ENCODE results near the gene KLHL33. TPM values are rescaled to one million over a fixed set of nuclear protein-coding genes. Genes with fewer than 3 reads are reported as not detected.
"Not testable (repeated sequence)": the region's sequence is repeated elsewhere in the genome, so short reads cannot be mapped to it uniquely, and the experiment has no call there.

The KLHL33 gene
- total RNA-seq, 1 donor from 2014 or later = 0.17 TPM

GRCh38 chr14:20458031-20458789, 22.2 kb upstream of the KLHL33 start:
- no peak overlapping the region for H3K4me3 ChIP-seq (ENCODE audit: low read depth, low read length)
- DNase-seq (ENCODE audit: low read depth) = no peak
- TF ChIP-seq, protein P1, sequence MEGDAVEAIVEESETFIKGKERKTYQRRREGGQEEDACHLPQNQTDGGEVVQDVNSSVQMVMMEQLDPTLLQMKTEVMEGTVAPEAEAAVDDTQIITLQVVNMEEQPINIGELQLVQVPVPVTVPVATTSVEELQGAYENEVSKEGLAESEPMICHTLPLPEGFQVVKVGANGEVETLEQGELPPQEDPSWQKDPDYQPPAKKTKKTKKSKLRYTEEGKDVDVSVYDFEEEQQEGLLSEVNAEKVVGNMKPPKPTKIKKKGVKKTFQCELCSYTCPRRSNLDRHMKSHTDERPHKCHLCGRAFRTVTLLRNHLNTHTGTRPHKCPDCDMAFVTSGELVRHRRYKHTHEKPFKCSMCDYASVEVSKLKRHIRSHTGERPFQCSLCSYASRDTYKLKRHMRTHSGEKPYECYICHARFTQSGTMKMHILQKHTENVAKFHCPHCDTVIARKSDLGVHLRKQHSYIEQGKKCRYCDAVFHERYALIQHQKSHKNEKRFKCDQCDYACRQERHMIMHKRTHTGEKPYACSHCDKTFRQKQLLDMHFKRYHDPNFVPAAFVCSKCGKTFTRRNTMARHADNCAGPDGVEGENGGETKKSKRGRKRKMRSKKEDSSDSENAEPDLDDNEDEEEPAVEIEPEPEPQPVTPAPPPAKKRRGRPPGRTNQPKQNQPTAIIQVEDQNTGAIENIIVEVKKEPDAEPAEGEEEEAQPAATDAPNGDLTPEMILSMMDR (conservative IDR thresholded peaks at IDR 0.05; ENCODE audit: low read depth, low read length) = no peak

- TF ChIP-seq, protein P1 (conservative IDR thresholded peaks at IDR 0.05; ENCODE audit: low read depth, low read length) = no peak
- no peak overlapping the region for H3K4me3 ChIP-seq (ENCODE audit: low read depth, low read length)
- no peak for DNase-seq (ENCODE audit: low read depth)
These were observed 21.0 kb upstream of the KLHL33 start for GRCh38 chr14:20456971-20457370.

GRCh38 chr14:20455355-20456300, 19.7 kb upstream of the KLHL33 start:
- TF ChIP-seq, protein P1 (conservative IDR thresholded peaks at IDR 0.05; ENCODE audit: low read depth, low read length) = no peak
- H3K4me3 ChIP-seq (ENCODE audit: low read depth, low read length) = peak overlapping the region; percentile 78
- peak; percentile 65 for DNase-seq (ENCODE audit: low read depth)

GRCh38 chr14:20454516-20455354, 18.8 kb upstream of the KLHL33 start, which contains the start of the genes APEX1 and OSGEP:
APEX1 (plus strand) TSS chr14:20455226; CDS start chr14:20455646, 420 bp downstream.
OSGEP (minus strand) TSS chr14:20454812; CDS start chr14:20454683, 129 bp downstream.
- H3K4me3 ChIP-seq (ENCODE audit: low read depth, low read length) = peak within 1 kb of the TSS; percentile 78
- DNase-seq (ENCODE audit: low read depth) = peak; percentile 92
- TF ChIP-seq, protein P1 (conservative IDR thresholded peaks at IDR 0.05; ENCODE audit: low read depth, low read length) = no peak

DNA sequence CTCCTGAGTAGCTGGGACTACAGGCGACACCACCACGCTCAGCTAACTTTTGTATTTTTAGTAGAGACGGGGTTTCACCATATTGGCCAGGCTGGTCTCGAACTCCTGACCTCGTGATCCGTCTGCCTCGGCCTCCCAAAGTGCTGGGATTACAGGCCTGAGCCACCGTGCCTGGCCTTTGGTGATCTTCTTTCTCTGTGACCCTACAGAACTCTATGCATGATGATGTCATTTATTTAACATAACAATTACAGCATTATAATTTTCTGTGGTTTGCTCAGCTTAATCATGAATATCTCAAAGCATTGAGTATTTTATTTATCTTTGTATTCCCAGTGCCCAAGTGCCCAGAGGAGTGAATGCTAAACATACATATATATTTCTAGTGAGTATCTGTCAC, 16.9 kb upstream of the KLHL33 start:
- not testable (repeated sequence) for H3K4me3 ChIP-seq (ENCODE audit: low read depth, low read length); DNase-seq (ENCODE audit: low read depth)

DNA sequence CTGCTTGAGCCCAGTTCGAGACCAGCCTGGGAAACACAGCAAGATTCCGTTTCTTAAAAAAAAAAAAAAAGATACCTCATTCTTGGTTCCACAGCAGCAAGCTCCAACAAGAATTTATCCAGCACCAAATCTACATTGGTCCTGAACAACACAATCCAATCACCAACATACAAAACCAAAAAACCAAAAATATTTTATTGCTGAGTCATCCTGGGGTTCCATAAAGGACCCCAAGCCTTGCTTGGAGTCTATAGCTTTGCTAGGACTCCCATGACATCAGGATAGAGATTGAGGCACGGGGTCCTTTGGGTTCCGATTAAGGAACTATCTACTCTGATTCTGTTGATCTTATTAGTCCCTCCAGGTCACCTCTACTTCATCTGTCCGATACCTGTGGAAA, 10.9 kb upstream of the KLHL33 start:
- H3K4me3 ChIP-seq (ENCODE audit: low read depth, low read length) = no peak overlapping the region
- DNase-seq (ENCODE audit: low read depth) = no peak
- TF ChIP-seq, protein P1 (conservative IDR thresholded peaks at IDR 0.05; ENCODE audit: low read depth, low read length) = no peak

DNA sequence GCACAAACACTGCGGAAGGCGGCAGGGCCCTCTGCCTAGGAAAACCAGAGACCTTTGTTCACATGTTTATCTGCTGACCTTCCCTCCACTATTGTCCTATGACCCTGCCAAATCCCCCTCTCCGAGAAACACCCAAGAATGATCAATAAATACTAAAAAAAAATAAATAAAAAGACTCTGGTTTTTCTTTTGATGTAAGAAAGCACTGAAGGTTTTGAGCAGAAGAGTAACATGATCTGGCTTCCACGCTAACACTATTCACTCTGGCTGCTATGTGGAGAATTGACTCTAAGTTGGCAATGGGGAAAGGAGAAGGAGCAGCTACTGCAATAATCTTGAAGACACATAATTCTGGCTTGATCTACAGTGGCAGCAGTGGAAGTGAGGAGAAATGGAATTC, 7.7 kb upstream of the KLHL33 start:
- not testable (repeated sequence) for H3K4me3 ChIP-seq (ENCODE audit: low read depth, low read length); DNase-seq (ENCODE audit: low read depth)

All from epithelial cell of proximal tubule (primary cell).